GM12865 (cell line): ENCODE measurements around the gene RAB3IL1.

ENCODE experiments used
- DNase-seq: peaks from one replicate; pipeline ENCODE4 v3.0.0; 2010; ENCODE audit warnings: low read depth
- H3K4me3 ChIP-seq: 2 replicates; pipeline ENCODE4 v1.5.1; 2011; ENCODE audit warnings: mild to moderate bottlenecking, low read depth, low read length, control low read depth
- CTCF ChIP-seq: IDR thresholded peaks from 2 replicates; pipeline ENCODE4 v1.5.1; 2011; ENCODE audit warnings: low read length, control low read depth, low read depth, inconsistent platforms; ENCODE audit not compliant: insufficient read depth; ENCODE audit errors: missing control alignments

The RAB3IL1 gene

DNA sequence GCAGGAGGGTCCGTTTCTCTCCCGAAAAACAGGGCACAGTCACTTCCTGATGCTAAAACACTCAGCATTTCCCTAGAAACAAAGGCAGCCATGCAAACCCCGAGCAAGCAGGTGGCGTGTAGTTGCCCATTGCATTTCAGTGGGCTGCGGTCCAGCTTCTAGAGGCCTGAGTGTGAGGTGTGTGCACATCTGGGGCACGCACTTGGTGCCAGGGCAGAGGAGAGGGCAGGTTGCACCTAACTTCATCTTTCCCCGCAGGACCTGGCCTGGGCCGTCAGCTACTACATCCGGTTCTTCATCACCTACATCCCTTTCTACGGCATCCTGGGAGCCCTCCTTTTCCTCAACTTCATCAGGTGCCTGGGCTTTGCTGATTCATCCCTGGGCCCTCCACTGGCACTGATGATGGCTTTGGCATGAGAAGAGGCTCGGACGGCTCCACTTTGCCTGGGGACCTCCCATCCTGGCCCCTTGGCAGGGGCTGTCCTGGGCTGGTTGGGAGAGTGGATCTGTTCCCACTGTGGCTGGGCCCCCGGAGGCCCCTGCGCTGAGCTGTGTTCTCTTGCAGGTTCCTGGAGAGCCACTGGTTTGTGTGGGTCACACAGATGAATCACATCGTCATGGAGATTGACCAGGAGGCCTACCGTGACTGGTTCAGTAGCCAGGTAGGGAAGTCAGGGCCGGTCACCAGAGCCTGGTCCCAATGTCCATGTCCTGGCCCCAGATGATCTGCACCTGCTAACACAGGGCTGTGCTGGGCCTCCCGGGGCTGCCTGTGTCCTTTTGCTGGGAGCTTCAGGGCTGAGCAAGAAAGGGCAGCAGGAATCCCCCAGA lies 54.4 kb downstream of the RAB3IL1 start:
- no peak for TF ChIP-seq CTCF
- H3K4me3 ChIP-seq, result no peak overlapping the region
- no peak for DNase-seq

- no peak for TF ChIP-seq CTCF
- no peak for DNase-seq
- H3K4me3 ChIP-seq, result no peak overlapping the region
These were observed 55.7 kb downstream of the RAB3IL1 start for GRCh38 chr11:61861634-61862033.

- TF ChIP-seq CTCF, result no peak
- DNase-seq, result no peak
- H3K4me3 ChIP-seq, result no peak overlapping the region
These were observed 57.1 kb downstream of the RAB3IL1 start for GRCh38 chr11:61860054-61860903.

GRCh38 chr11:61855939-61856680 lies 61.3 kb downstream of the RAB3IL1 start:
- TF ChIP-seq CTCF, result no peak
- DNase-seq, result no peak
- H3K4me3 ChIP-seq, result no peak overlapping the region

- no peak for TF ChIP-seq CTCF
- no peak overlapping the region for H3K4me3 ChIP-seq
- no peak for DNase-seq
These were observed 62.2 kb downstream of the RAB3IL1 start for GRCh38 chr11:61854966-61855714.
